ENCODE data around the gene KRTAP20-4.

The KRTAP20-4 gene

DNA sequence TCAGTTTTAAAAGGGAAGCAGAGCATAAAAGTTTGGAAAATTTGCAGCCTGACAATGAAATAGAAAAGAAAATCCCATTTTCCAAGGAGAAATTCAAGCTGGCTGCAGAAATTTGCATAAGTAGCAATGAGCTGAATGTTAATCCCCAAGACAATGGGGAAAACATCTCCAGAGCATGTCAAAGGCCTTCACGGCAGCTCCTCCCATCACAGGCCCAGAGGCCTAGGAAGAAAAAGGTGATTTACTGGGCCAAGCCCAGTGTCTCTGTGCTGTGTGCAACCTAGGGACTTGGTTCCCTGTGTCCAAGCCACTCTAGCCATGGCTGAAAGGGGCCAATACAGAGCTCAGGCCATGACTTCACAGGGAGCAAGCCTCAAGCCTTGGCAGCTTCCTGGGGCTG is 48.3 kb downstream of the KRTAP20-4 start:
- DNase-seq: no peak

Data from activated naive CD4-positive, alpha-beta T cell (primary cell).